ENCODE data around the gene MTA1.

GRCh38 chr14:105476831-105477659 is 57.4 kb downstream of the MTA1 start:
- TF ChIP-seq CTCF (IDR thresholded peaks at IDR 0.05) (no peak), POLR2A (IDR thresholded peaks at IDR 0.05; ENCODE audit: low read length) (no peak), MAX (IDR thresholded peaks at IDR 0.05) (no peak)
